SJCRH30 (cell line): ENCODE results near the gene DMRT3. TPM values are rescaled to one million over a fixed set of nuclear protein-coding genes. Genes with fewer than 3 reads are reported as not detected.

Experiments
- DNase-seq, 2 experiments: peaks; one replicate each; pipeline ENCODE4 v3.0.0-alpha.2; 2015 to 2020
- H3K27ac ChIP-seq: fragments of 250-450 bp; sonication (Bioruptor Pico); 2 replicates; pipeline ENCODE4 v1.5.1; 2020; ENCODE audit warnings: mild to moderate bottlenecking, moderate library complexity
- H3K27me3 ChIP-seq: fragments of 250-450 bp; sonication (Bioruptor Pico); 2 replicates; pipeline ENCODE4 v1.5.1; 2020; ENCODE audit warnings: mild to moderate bottlenecking, moderate library complexity
- H3K36me3 ChIP-seq: fragments of 250-450 bp; sonication (Bioruptor Pico); 2 replicates; pipeline ENCODE4 v1.5.1; 2020; ENCODE audit warnings: mild to moderate bottlenecking, moderate library complexity
- H3K4me1 ChIP-seq: fragments of 250-450 bp; sonication (Bioruptor Pico); 2 replicates; pipeline ENCODE4 v1.5.1; 2020; ENCODE audit warnings: mild to moderate bottlenecking, moderate library complexity
- H3K4me3 ChIP-seq: fragments of 250-450 bp; sonication (Bioruptor Pico); 2 replicates; pipeline ENCODE4 v1.5.1; 2020; ENCODE audit warnings: mild to moderate bottlenecking, moderate library complexity
- H3K9me3 ChIP-seq: fragments of 250-450 bp; sonication (Bioruptor Pico); replicated peaks from 2 replicates; pipeline ENCODE4 v1.5.1; 2020; ENCODE audit warnings: mild to moderate bottlenecking, moderate library complexity
- total RNA-seq: library from RNA; depleted of rRNA; stranded (reverse); fragments of >200 nt; shearing (Covaris generic); gene quantifications from 2 replicates; pipeline ENCODE4 v1.2.3, GENCODE V29; 2014

Gene DMRT3
- total RNA-seq, 1 experiment from 2014 or later, result not detected

- Histone ChIP-seq H3K27ac (peak overlapping the region; percentile 69), H3K9me3 (no peaks in the 10 kb centered on the region)
- peak; percentile 76 to 86 for DNase-seq
Measured at GRCh38 chr9:1007312-1007711, 30.9 kb downstream of the DMRT3 start.

GRCh38 chr9:1008216-1008615 lies 31.8 kb downstream of the DMRT3 start:
- H3K27ac ChIP-seq, result peak overlapping the region; percentile 69
- no peaks in the 10 kb centered on the region for H3K27me3 ChIP-seq
- no peak overlapping the region for H3K4me3 ChIP-seq
- H3K4me1 ChIP-seq, result peaks cover 21% of the 10 kb centered on the region
- DNase-seq, result no peak
- H3K36me3 ChIP-seq, result no peaks in the 10 kb centered on the region
- no peaks in the 10 kb centered on the region for H3K9me3 ChIP-seq

More at GRCh38 chr9:1007312-1007711, 30.9 kb downstream of the DMRT3 start:
- H3K4me3 ChIP-seq, result no peak overlapping the region
- H3K36me3 ChIP-seq, result no peaks in the 10 kb centered on the region
- no peaks in the 10 kb centered on the region for H3K27me3 ChIP-seq
- H3K4me1 ChIP-seq, result peaks cover 21% of the 10 kb centered on the region

- Histone ChIP-seq H3K9me3 (no peaks in the 10 kb centered on the region), H3K27ac (peak overlapping the region; percentile 29), H3K27me3 (no peaks in the 10 kb centered on the region), H3K36me3 (no peaks in the 10 kb centered on the region), H3K4me3 (no peak overlapping the region), H3K4me1 (peaks cover 21% of the 10 kb centered on the region)
- DNase-seq, result peak; percentile 76 to 93
Measured at GRCh38 chr9:1009101-1009707, 32.7 kb downstream of the DMRT3 start.

GRCh38 chr9:1013021-1013420 lies 36.6 kb downstream of the DMRT3 start:
- Histone ChIP-seq H3K27ac (no peak overlapping the region), H3K4me1 (peaks cover 14% of the 10 kb centered on the region), H3K4me3 (no peak overlapping the region), H3K27me3 (no peaks in the 10 kb centered on the region), H3K9me3 (no peaks in the 10 kb centered on the region), H3K36me3 (no peaks in the 10 kb centered on the region)
- no peak for DNase-seq

GRCh38 chr9:1014225-1014624 lies 37.8 kb downstream of the DMRT3 start:
- no peaks in the 10 kb centered on the region for H3K9me3 ChIP-seq
- peak in 1 of 2 experiments; percentile 56 for DNase-seq
- peaks cover 8% of the 10 kb centered on the region for H3K4me1 ChIP-seq
- no peaks in the 10 kb centered on the region for H3K36me3 ChIP-seq
- H3K4me3 ChIP-seq, result no peak overlapping the region
- no peak overlapping the region for H3K27ac ChIP-seq
- H3K27me3 ChIP-seq, result no peaks in the 10 kb centered on the region

GRCh38 chr9:1014640-1015039 lies 38.2 kb downstream of the DMRT3 start:
- Histone ChIP-seq H3K4me3 (no peak overlapping the region), H3K36me3 (no peaks in the 10 kb centered on the region), H3K4me1 (peaks cover 4% of the 10 kb centered on the region), H3K27ac (no peak overlapping the region), H3K9me3 (no peaks in the 10 kb centered on the region), H3K27me3 (no peaks in the 10 kb centered on the region)
- DNase-seq, result no peak

GRCh38 chr9:1018121-1018520 lies 41.7 kb downstream of the DMRT3 start:
- H3K4me1 ChIP-seq, result peaks cover 4% of the 10 kb centered on the region
- peaks cover 3% of the 10 kb centered on the region; the same call in 1 of the 2 replicates for H3K9me3 ChIP-seq
- no peak overlapping the region for H3K4me3 ChIP-seq
- no peak overlapping the region for H3K27ac ChIP-seq
- H3K36me3 ChIP-seq, result no peaks in the 10 kb centered on the region
- no peaks in the 10 kb centered on the region for H3K27me3 ChIP-seq
- peak in 1 of 2 experiments; percentile 43 for DNase-seq

GRCh38 chr9:1024112-1024511 lies 47.7 kb downstream of the DMRT3 start:
- no peak overlapping the region for H3K27ac ChIP-seq
- no peaks in the 10 kb centered on the region for H3K36me3 ChIP-seq
- no peak for DNase-seq
- no peaks in the 10 kb centered on the region for H3K27me3 ChIP-seq
- no peaks in the 10 kb centered on the region; the same call in 1 of the 2 replicates for H3K4me1 ChIP-seq
- peaks cover 3% of the 10 kb centered on the region; the same call in 1 of the 2 replicates for H3K9me3 ChIP-seq
- no peak overlapping the region for H3K4me3 ChIP-seq

- Histone ChIP-seq H3K4me1 (no peaks in the 10 kb centered on the region; the same call in 1 of the 2 replicates), H3K27ac (no peak overlapping the region), H3K4me3 (no peak overlapping the region), H3K9me3 (peaks cover 3% of the 10 kb centered on the region; the same call in 1 of the 2 replicates), H3K36me3 (no peaks in the 10 kb centered on the region), H3K27me3 (no peaks in the 10 kb centered on the region)
- peak in 1 of 2 experiments; percentile 45 for DNase-seq
Measured at GRCh38 chr9:1025131-1025530, 48.7 kb downstream of the DMRT3 start.

GRCh38 chr9:1026219-1026618 lies 49.8 kb downstream of the DMRT3 start:
- no peak for DNase-seq
- Histone ChIP-seq H3K27me3 (no peaks in the 10 kb centered on the region), H3K36me3 (no peaks in the 10 kb centered on the region), H3K9me3 (peaks cover 3% of the 10 kb centered on the region; the same call in 1 of the 2 replicates), H3K4me3 (no peak overlapping the region), H3K27ac (no peak overlapping the region), H3K4me1 (peaks cover under 1% of the 10 kb centered on the region)

- no peaks in the 10 kb centered on the region for H3K9me3 ChIP-seq
- H3K4me3 ChIP-seq, result no peak overlapping the region
- no peak overlapping the region for H3K27ac ChIP-seq
Measured at GRCh38 chr9:1028501-1029190, 52.2 kb downstream of the DMRT3 start.

GRCh38 chr9:1031951-1032601 lies 55.6 kb downstream of the DMRT3 start:
- H3K36me3 ChIP-seq, result no peaks in the 10 kb centered on the region
- H3K9me3 ChIP-seq, result no peaks in the 10 kb centered on the region
- peak overlapping the region; percentile 95 for H3K27ac ChIP-seq
- H3K4me1 ChIP-seq, result peaks cover 25% of the 10 kb centered on the region
- DNase-seq, result peak; percentile 84 to 98
- peak overlapping the region; percentile 13 for H3K4me3 ChIP-seq
- H3K27me3 ChIP-seq, result no peaks in the 10 kb centered on the region

More at GRCh38 chr9:1028501-1029190, 52.2 kb downstream of the DMRT3 start:
- DNase-seq, result no peak
- Histone ChIP-seq H3K36me3 (no peaks in the 10 kb centered on the region), H3K4me1 (peaks cover 18% of the 10 kb centered on the region), H3K27me3 (no peaks in the 10 kb centered on the region)

GRCh38 chr9:1034271-1034670 lies 57.8 kb downstream of the DMRT3 start:
- Histone ChIP-seq H3K36me3 (no peaks in the 10 kb centered on the region), H3K4me3 (no peak overlapping the region), H3K9me3 (no peaks in the 10 kb centered on the region), H3K27ac (no peak overlapping the region), H3K4me1 (peaks cover 25% of the 10 kb centered on the region), H3K27me3 (no peaks in the 10 kb centered on the region)
- peak in 1 of 2 experiments; percentile 42 for DNase-seq

GRCh38 chr9:1039589-1039988 lies 63.1 kb downstream of the DMRT3 start:
- H3K27ac ChIP-seq, result no peak overlapping the region
- no peaks in the 10 kb centered on the region for H3K36me3 ChIP-seq
- no peak for DNase-seq
- no peaks in the 10 kb centered on the region for H3K9me3 ChIP-seq
- H3K27me3 ChIP-seq, result no peaks in the 10 kb centered on the region
- no peaks in the 10 kb centered on the region for H3K4me1 ChIP-seq
- H3K4me3 ChIP-seq, result no peak overlapping the region
